ENCODE results near the gene FRMD4A.
"Not testable (repeated sequence)": the region's sequence is repeated elsewhere in the genome, so short reads cannot be mapped to it uniquely, and the experiment has no call there.

FRMD4A gene

GRCh38 chr10:14102056-14102455, 228.7 kb downstream of the FRMD4A start:
- DNase-seq (ENCODE audit: low spot score): no peak

- DNase-seq (ENCODE audit: low spot score): no peak
Measured at GRCh38 chr10:14099885-14100284, 230.8 kb downstream of the FRMD4A start.

- DNase-seq (ENCODE audit: low spot score): no peak
Measured at GRCh38 chr10:14093730-14094484, 236.8 kb downstream of the FRMD4A start.

GRCh38 chr10:14092799-14093198, 237.9 kb downstream of the FRMD4A start:
- DNase-seq (ENCODE audit: low spot score): no peak

- DNase-seq (ENCODE audit: low spot score): no peak
Measured at GRCh38 chr10:14089556-14090292, 241.0 kb downstream of the FRMD4A start.

- DNase-seq (ENCODE audit: low spot score): no peak
Measured at GRCh38 chr10:14087566-14087965, 243.2 kb downstream of the FRMD4A start.

- no peak for DNase-seq (ENCODE audit: low spot score)
Measured at GRCh38 chr10:14086596-14086995, 244.1 kb downstream of the FRMD4A start.

- no peak for DNase-seq (ENCODE audit: low spot score)
Measured at GRCh38 chr10:14084875-14085274, 245.8 kb downstream of the FRMD4A start.

GRCh38 chr10:14080795-14081194, 249.9 kb downstream of the FRMD4A start:
- DNase-seq (ENCODE audit: low spot score): no peak

GRCh38 chr10:14077430-14077829, 253.3 kb downstream of the FRMD4A start:
- DNase-seq (ENCODE audit: low spot score): no peak

GRCh38 chr10:14074062-14074884, 256.5 kb downstream of the FRMD4A start:
- peak; percentile 22 for DNase-seq (ENCODE audit: low spot score)

GRCh38 chr10:14072541-14072940, 258.2 kb downstream of the FRMD4A start:
- no peak for DNase-seq (ENCODE audit: low spot score)

GRCh38 chr10:14071956-14072355, 258.8 kb downstream of the FRMD4A start:
- DNase-seq (ENCODE audit: low spot score): no peak

- DNase-seq (ENCODE audit: low spot score): no peak
Measured at GRCh38 chr10:14068601-14069250, 262.0 kb downstream of the FRMD4A start.

- not testable (repeated sequence) for DNase-seq (ENCODE audit: low spot score)
Measured at GRCh38 chr10:14067638-14068037, 263.1 kb downstream of the FRMD4A start.

GRCh38 chr10:14066106-14066505, 264.6 kb downstream of the FRMD4A start:
- no peak for DNase-seq (ENCODE audit: low spot score)

GRCh38 chr10:14063531-14064285, 267.0 kb downstream of the FRMD4A start:
- no peak for DNase-seq (ENCODE audit: low spot score)

GRCh38 chr10:14062528-14063260, 268.0 kb downstream of the FRMD4A start:
- DNase-seq (ENCODE audit: low spot score): no peak

GRCh38 chr10:14060320-14061070, 270.2 kb downstream of the FRMD4A start:
- DNase-seq (ENCODE audit: low spot score): no peak

Data from HuH-7.5 (cell line).